Measurements from ENCODE around the gene COL27A1. TPM values are rescaled to one million over a fixed set of nuclear protein-coding genes. Genes with fewer than 3 reads are reported as not detected.
A peak's percentile ranks its signal among the peaks of the same experiment; 100 is the strongest.

The COL27A1 gene
- total RNA-seq, 1 experiment from 2014 or later: 20.1 TPM

GRCh38 chr9:114263853-114264510 is 108.6 kb downstream of the COL27A1 start:
- no peaks in the 10 kb centered on the region for H3K9me3 Mint-ChIP-seq (ENCODE audit: low read depth, unreplicated experiment)
- intact Hi-C loops (cut with micrococcal nuclease; ENCODE audit: unreplicated experiment): no loop called here
- TF ChIP-seq, protein P1, sequence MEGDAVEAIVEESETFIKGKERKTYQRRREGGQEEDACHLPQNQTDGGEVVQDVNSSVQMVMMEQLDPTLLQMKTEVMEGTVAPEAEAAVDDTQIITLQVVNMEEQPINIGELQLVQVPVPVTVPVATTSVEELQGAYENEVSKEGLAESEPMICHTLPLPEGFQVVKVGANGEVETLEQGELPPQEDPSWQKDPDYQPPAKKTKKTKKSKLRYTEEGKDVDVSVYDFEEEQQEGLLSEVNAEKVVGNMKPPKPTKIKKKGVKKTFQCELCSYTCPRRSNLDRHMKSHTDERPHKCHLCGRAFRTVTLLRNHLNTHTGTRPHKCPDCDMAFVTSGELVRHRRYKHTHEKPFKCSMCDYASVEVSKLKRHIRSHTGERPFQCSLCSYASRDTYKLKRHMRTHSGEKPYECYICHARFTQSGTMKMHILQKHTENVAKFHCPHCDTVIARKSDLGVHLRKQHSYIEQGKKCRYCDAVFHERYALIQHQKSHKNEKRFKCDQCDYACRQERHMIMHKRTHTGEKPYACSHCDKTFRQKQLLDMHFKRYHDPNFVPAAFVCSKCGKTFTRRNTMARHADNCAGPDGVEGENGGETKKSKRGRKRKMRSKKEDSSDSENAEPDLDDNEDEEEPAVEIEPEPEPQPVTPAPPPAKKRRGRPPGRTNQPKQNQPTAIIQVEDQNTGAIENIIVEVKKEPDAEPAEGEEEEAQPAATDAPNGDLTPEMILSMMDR (IDR thresholded peaks at IDR 0.05; ENCODE audit: unreplicated experiment): no peak
- CTCF ChIA-PET: interaction anchor here (1.8 kb wide), 1 partner anchor 156 kb away, joined by 7 read pairs; no protein-coding TSS in a partner anchor
- BruUV-seq (replicated peaks): no TSS peak
- DNase-seq: peak; percentile 9
- no peaks in the 10 kb centered on the region for H3K27me3 Mint-ChIP-seq (ENCODE audit: unreplicated experiment)
- H3K27ac Mint-ChIP-seq (ENCODE audit: unreplicated experiment): no peak overlapping the region
- H3K4me3 Mint-ChIP-seq (ENCODE audit: low read depth, unreplicated experiment): no peak overlapping the region
- H3K36me3 Mint-ChIP-seq (ENCODE audit: insufficient read depth, unreplicated experiment): no peaks in the 10 kb centered on the region
- H3K4me1 Mint-ChIP-seq (ENCODE audit: low read depth, unreplicated experiment): no peaks in the 10 kb centered on the region

- Mint-ChIP-seq H3K9me3 (ENCODE audit: low read depth, unreplicated experiment) (no peaks in the 10 kb centered on the region), H3K27ac (ENCODE audit: unreplicated experiment) (no peak overlapping the region), H3K4me3 (ENCODE audit: low read depth, unreplicated experiment) (no peak overlapping the region), H3K36me3 (ENCODE audit: insufficient read depth, unreplicated experiment) (no peaks in the 10 kb centered on the region), H3K27me3 (ENCODE audit: unreplicated experiment) (no peaks in the 10 kb centered on the region), H3K4me1 (ENCODE audit: low read depth, unreplicated experiment) (no peaks in the 10 kb centered on the region)
- no peak for DNase-seq
- TF ChIP-seq, protein P1 (IDR thresholded peaks at IDR 0.05; ENCODE audit: unreplicated experiment): no peak
- intact Hi-C loops (cut with micrococcal nuclease; ENCODE audit: unreplicated experiment): no loop called here
- BruUV-seq (replicated peaks): no TSS peak
- CTCF ChIA-PET: interaction anchor here (0.8 to 1.8 kb wide), 2 partner anchors 9 to 157 kb away, joined by 3 to 7 read pairs; no protein-coding TSS in a partner anchor
These were observed 109.6 kb downstream of the COL27A1 start for GRCh38 chr9:114264806-114265550.

DNA sequence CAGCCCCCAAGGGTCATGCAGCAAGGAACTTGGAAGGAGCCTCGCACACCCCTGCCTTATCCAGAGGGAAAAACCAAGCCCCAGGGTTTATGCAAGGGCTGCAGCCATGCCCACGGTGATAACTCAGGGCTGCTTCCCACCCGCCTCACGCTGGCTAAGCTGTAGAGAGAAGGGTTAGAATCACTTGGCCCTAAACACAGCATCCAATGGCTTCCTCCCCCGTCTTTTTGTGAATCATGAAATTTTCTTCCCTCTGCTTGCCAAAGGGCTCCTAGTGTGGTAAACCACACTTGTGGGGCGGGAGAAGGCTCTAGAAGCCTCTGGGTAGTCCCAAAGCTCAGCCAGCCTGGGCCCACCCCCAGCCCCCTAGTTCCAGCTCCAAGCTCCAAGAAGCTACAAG is 111.6 kb downstream of the COL27A1 start:
- no TSS peak for BruUV-seq (replicated peaks)
- H3K27ac Mint-ChIP-seq (ENCODE audit: unreplicated experiment): no peak overlapping the region
- DNase-seq: no peak
- H3K9me3 Mint-ChIP-seq (ENCODE audit: low read depth, unreplicated experiment): no peaks in the 10 kb centered on the region
- no peaks in the 10 kb centered on the region for H3K36me3 Mint-ChIP-seq (ENCODE audit: insufficient read depth, unreplicated experiment)
- no peaks in the 10 kb centered on the region for H3K27me3 Mint-ChIP-seq (ENCODE audit: unreplicated experiment)
- no peak overlapping the region for H3K4me3 Mint-ChIP-seq (ENCODE audit: low read depth, unreplicated experiment)
- intact Hi-C loops (cut with micrococcal nuclease; ENCODE audit: unreplicated experiment): no loop called here
- TF ChIP-seq, protein P1 (IDR thresholded peaks at IDR 0.05; ENCODE audit: unreplicated experiment): no peak
- CTCF ChIA-PET: interaction anchor here (1.5 kb wide), 1 partner anchor 159 kb away, joined by 4 read pairs; no protein-coding TSS in a partner anchor
- H3K4me1 Mint-ChIP-seq (ENCODE audit: low read depth, unreplicated experiment): no peaks in the 10 kb centered on the region

GRCh38 chr9:114269023-114269422 is 113.7 kb downstream of the COL27A1 start:
- TF ChIP-seq, protein P1 (IDR thresholded peaks at IDR 0.05; ENCODE audit: unreplicated experiment): no peak
- CTCF ChIA-PET: interaction anchor here (0.6 kb wide), 1 partner anchor 196 kb away, joined by 6 read pairs; no protein-coding TSS in a partner anchor
- H3K27ac Mint-ChIP-seq (ENCODE audit: unreplicated experiment): no peak overlapping the region
- DNase-seq: no peak
- no peaks in the 10 kb centered on the region for H3K9me3 Mint-ChIP-seq (ENCODE audit: low read depth, unreplicated experiment)
- H3K4me1 Mint-ChIP-seq (ENCODE audit: low read depth, unreplicated experiment): no peaks in the 10 kb centered on the region
- no peak overlapping the region for H3K4me3 Mint-ChIP-seq (ENCODE audit: low read depth, unreplicated experiment)
- no peaks in the 10 kb centered on the region for H3K27me3 Mint-ChIP-seq (ENCODE audit: unreplicated experiment)
- no TSS peak for BruUV-seq (replicated peaks)
- intact Hi-C loops (cut with micrococcal nuclease; ENCODE audit: unreplicated experiment): no loop called here
- H3K36me3 Mint-ChIP-seq (ENCODE audit: insufficient read depth, unreplicated experiment): no peaks in the 10 kb centered on the region
